Fibroblast of the aortic adventitia (primary cell): Measurements from ENCODE around the gene KIF22. TPM values are rescaled to one million over a fixed set of nuclear protein-coding genes. Genes with fewer than 3 reads are reported as not detected.
A peak's percentile ranks its signal among the peaks of the same experiment; 100 is the strongest.

Experiments used
- DNase-seq: peaks from one replicate; pipeline ENCODE4 v3.0.0-alpha.2; 2010; ENCODE audit warnings: low read depth
- H3K4me3 ChIP-seq: 2 replicates; pipeline ENCODE4 v1.5.1; 2011; ENCODE audit warnings: low read depth, mild to moderate bottlenecking, control low read depth, low read length, moderate library complexity
- CTCF ChIP-seq: IDR thresholded peaks from 2 replicates; pipeline ENCODE4 v1.5.1; 2011; ENCODE audit warnings: mild to moderate bottlenecking, low read length, control low read depth, inconsistent platforms; ENCODE audit not compliant: insufficient read depth
- small RNA-seq: library from RNA; depleted of rRNA; stranded (forward); fragments of <200 nt; gene quantifications from one replicate; pipeline ENCODE3, GENCODE V24; 2012
- total RNA-seq: library from RNA; depleted of rRNA; stranded (reverse); fragments of >200 nt; gene quantifications from 2 replicates; pipeline ENCODE4 v1.2.3, GENCODE V29; 2012; ENCODE audit warnings: low replicate concordance

Gene KIF22
- total RNA-seq, 1 donor, result 52.4 TPM

- TF ChIP-seq CTCF, result no peak
- peak; percentile 43 for DNase-seq
- no peak overlapping the region for H3K4me3 ChIP-seq
Measured at GRCh38 chr16:29852654-29853053, 62.1 kb downstream of the KIF22 start.

DNA sequence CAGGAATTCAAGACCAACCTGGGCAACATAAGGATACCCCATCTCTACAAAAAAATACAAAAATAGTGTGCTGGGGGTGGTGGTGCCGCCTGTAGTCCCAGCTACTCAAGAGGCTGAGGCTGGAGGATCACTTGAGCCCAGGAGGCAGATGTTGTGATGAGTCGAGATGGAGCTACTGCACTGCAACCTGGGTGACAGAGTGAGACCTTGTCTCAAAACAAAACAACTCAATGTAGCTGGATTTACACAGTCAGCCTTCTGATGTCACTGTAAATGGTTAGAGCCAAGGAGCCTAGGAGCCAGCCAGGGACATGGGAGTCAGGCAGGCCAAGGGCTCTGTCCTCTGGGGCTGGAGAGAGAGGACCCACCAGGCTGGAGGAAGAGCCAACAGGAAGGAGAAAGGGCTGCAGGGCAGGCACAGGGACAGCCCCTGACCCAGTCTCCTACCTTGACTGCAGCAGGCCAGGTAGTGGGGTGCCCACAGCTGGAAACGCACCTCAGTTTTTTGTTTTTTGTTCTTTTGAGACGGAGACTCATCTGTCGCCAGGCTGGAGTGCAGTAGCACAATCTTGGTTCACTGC lies 64.1 kb downstream of the KIF22 start:
- no peak overlapping the region for H3K4me3 ChIP-seq
- DNase-seq, result no peak
- TF ChIP-seq CTCF, result no peak

Small RNAs within 50 kb of the gene (small RNA-seq; reads per million reads assigned to genes)
- gene AC009133.6 (not detected), gene AC120114.4 (not detected)

Other genes starting within 250 kb of the KIF22 start
- gene SPN, start 127.5 kb upstream of the KIF22 start, total RNA-seq, result not detected in 2 replicates
- gene QPRT, start 111.6 kb upstream of the KIF22 start, total RNA-seq, result 7.4 and 86.1 TPM in 2 replicates
- not detected in 2 replicates for gene C16orf54, start 44.8 kb upstream of the KIF22 start, total RNA-seq
- not detected in 2 replicates for gene ZG16, start 12.5 kb upstream of the KIF22 start, total RNA-seq
- 74.0 and 159 TPM in 2 replicates for gene MAZ, start 15.8 kb downstream of the KIF22 start, total RNA-seq
- 7.7 and 32.0 TPM in 2 replicates for gene PRRT2, start 21.4 kb downstream of the KIF22 start, total RNA-seq
- 23.4 and 61.2 TPM in 2 replicates for gene PAGR1, start 25.4 kb downstream of the KIF22 start, total RNA-seq
- 202 and 275 TPM in 2 replicates for gene MVP, start 29.7 kb downstream of the KIF22 start, total RNA-seq
- 66.2 and 79.2 TPM in 2 replicates for gene CDIPT, start 72.5 kb downstream of the KIF22 start, total RNA-seq
- gene SEZ6L2, start 108.8 kb downstream of the KIF22 start, total RNA-seq, result 1.4 and 12.3 TPM in 2 replicates
- 0.98 and 1.5 TPM in 2 replicates for gene ASPHD1, start 109.7 kb downstream of the KIF22 start, total RNA-seq
- 12.5 and 41.9 TPM in 2 replicates for gene KCTD13, start 135.5 kb downstream of the KIF22 start, total RNA-seq
- 57.3 and 68.0 TPM in 2 replicates for gene TMEM219, start 171.3 kb downstream of the KIF22 start, total RNA-seq
- 44.6 and 57.2 TPM in 2 replicates for gene TAOK2, start 183.1 kb downstream of the KIF22 start, total RNA-seq
- gene HIRIP3, start 204.9 kb downstream of the KIF22 start, total RNA-seq, result 13.6 and 14.4 TPM in 2 replicates
- 6.5 and 36.5 TPM in 2 replicates for gene INO80E, start 205.5 kb downstream of the KIF22 start, total RNA-seq
- not detected in 2 replicates for gene DOC2A, start 220.3 kb downstream of the KIF22 start, total RNA-seq
- gene C16orf92, start 232.4 kb downstream of the KIF22 start, total RNA-seq, result not detected in 2 replicates
- gene TLCD3B, start 240.5 kb downstream of the KIF22 start, total RNA-seq, result 0.18 TPM in 1 of 2 replicates, not detected in the other